Panc1 (cell line): Measurements from ENCODE around the gene ETV5. TPM values are rescaled to one million over a fixed set of nuclear protein-coding genes. Genes with fewer than 3 reads are reported as not detected.

Experiments
- ATAC-seq: fragments of 200-7000 bp; cut with Tn5 transposase; 2 replicates; pipeline ENCODE4 v1.9.1; 2020; ENCODE audit warnings: mild to moderate bottlenecking, moderate library complexity
- BruUV-seq: library from RNA; stranded (reverse); fragments of 400-500 nt; replicated peaks from 2 replicates; lab custom pipeline; 2021; lab: Mats Ljungman, UMichigan
- CTCF ChIA-PET: fragments of 300-600 bp; sonication (Branson Sonifier 250); formaldehyde crosslinking; loops from one replicate; lab custom pipeline; 2022; ENCODE audit warnings: antibody characterized with exemption; lab: Charles Lee
- POLR2A ChIA-PET: fragments of 300-600 bp; sonication (Branson Sonifier 250); formaldehyde crosslinking; loops from one replicate; lab custom pipeline; 2022; ENCODE audit warnings: antibody characterized with exemption; lab: Charles Lee
- DNase-seq: peaks from one replicate; pipeline ENCODE4 v3.0.0-alpha.2; 2010; ENCODE audit warnings: low read depth, low spot score
- H3K27ac ChIP-seq: 2 replicates; pipeline ENCODE4 v1.5.1; 2011; ENCODE audit warnings: mild to moderate bottlenecking, low read length, inconsistent platforms
- H3K27me3 ChIP-seq: fragments of 200-500 bp; sonication (Bioruptor generic); 2 replicates; pipeline ENCODE4 v1.6.0; 2014; ENCODE audit warnings: low read length, inconsistent platforms; ENCODE audit not compliant: control insufficient read depth, insufficient read depth
- H3K36me3 ChIP-seq: fragments of 200-500 bp; sonication (Bioruptor generic); 2 replicates; pipeline ENCODE4 v1.5.1; 2014; ENCODE audit warnings: inconsistent platforms, mild to moderate bottlenecking, low read length, moderate library complexity; ENCODE audit not compliant: control insufficient read depth, insufficient read depth
- H3K4me1 ChIP-seq: 2 replicates; pipeline ENCODE4 v1.5.1; 2011; ENCODE audit warnings: inconsistent platforms, mild to moderate bottlenecking, low read length, moderate library complexity; ENCODE audit not compliant: control insufficient read depth, insufficient read depth
- H3K4me3 ChIP-seq, 2 experiments: 2 replicates each; pipeline ENCODE4 v1.5.1; 2011 to 2012; ENCODE audit warnings: low read depth in 2 of 2, low read length in 2 of 2, mild to moderate bottlenecking in 2 of 2, inconsistent platforms in 1 of 2, moderate library complexity in 1 of 2
- H3K9me3 ChIP-seq: fragments of 200-500 bp; sonication (Bioruptor generic); 2 replicates; pipeline ENCODE4 v1.5.1; 2014; ENCODE audit warnings: low read depth, mild to moderate bottlenecking, inconsistent platforms, low read length, moderate library complexity; ENCODE audit not compliant: control insufficient read depth, insufficient read depth
- POLR2AphosphoS5 ChIP-seq: IDR thresholded peaks from 2 replicates; pipeline ENCODE4 v1.6.1; 2012; ENCODE audit warnings: mild to moderate bottlenecking, low read depth, low read length, moderate library complexity
- REST ChIP-seq, 2 experiments: IDR thresholded peaks; 2 replicates each; pipeline ENCODE4 v1.6.1; 2011 to 2012; ENCODE audit warnings: low read depth in 2 of 2, control low read depth in 1 of 2, low read length in 1 of 2, mild to moderate bottlenecking in 1 of 2, moderate library complexity in 1 of 2; ENCODE audit not compliant: insufficient read depth in 1 of 2
- SIN3A ChIP-seq: IDR thresholded peaks from 2 replicates; pipeline ENCODE4 v1.6.1; 2012; ENCODE audit warnings: low read depth, mild to moderate bottlenecking, low read length, moderate library complexity, borderline replicate concordance; ENCODE audit not compliant: insufficient read depth
- TCF7L2 ChIP-seq: IDR thresholded peaks from 2 replicates; pipeline ENCODE4 v1.6.1; 2011; ENCODE audit warnings: mild to moderate bottlenecking, low read depth, low read length, inconsistent platforms
- in situ Hi-C: cut with HindIII; loops from 2 replicates; pipeline ENCODE4 v1.10.0; 2016; ENCODE audit warnings: low sequenced_read_pairs, low pct_unique_long_range_greater_than_20kb
- intact Hi-C: fragments of 100-400 bp; cut with micrococcal nuclease; formaldehyde crosslinking; loops from one replicate; pipeline ENCODE4 v1.10.0; 2022; ENCODE audit not compliant: unreplicated experiment
- total RNA-seq: library from RNA; stranded (reverse); gene quantifications from one replicate; pipeline ENCODE4 v1.2.1, GENCODE V29; 2021; ENCODE audit not compliant: unreplicated experiment
- TF ChIP-seq, protein P1 (sequence below): fragments of 450-650 bp; IDR thresholded peaks from 2 replicates; pipeline ENCODE4 v1.5.1; 2017; ENCODE audit warnings: mild to moderate bottlenecking

Gene ETV5
- total RNA-seq, 1 experiment from 2014 or later: 79.3 TPM

- ChIA-PET POLR2A (no interaction called here), CTCF (interaction anchor here (0.6 kb wide), 2 partner anchors 10 to 119 kb away, joined by 3 to 7 read pairs; no protein-coding TSS in a partner anchor)
- H3K27ac ChIP-seq: peak overlapping the region; percentile 62
- intact Hi-C loops: no loop called here
- in situ Hi-C loops: no loop called here
- ATAC-seq: no peak
- no TSS peak for BruUV-seq
- H3K4me3 ChIP-seq: no peak overlapping the region
- H3K9me3 ChIP-seq: no peaks in the 10 kb centered on the region
- no peak for DNase-seq
- peaks cover 16% of the 10 kb centered on the region for H3K36me3 ChIP-seq
- no peaks in the 10 kb centered on the region for H3K27me3 ChIP-seq
- TF ChIP-seq, protein P1, sequence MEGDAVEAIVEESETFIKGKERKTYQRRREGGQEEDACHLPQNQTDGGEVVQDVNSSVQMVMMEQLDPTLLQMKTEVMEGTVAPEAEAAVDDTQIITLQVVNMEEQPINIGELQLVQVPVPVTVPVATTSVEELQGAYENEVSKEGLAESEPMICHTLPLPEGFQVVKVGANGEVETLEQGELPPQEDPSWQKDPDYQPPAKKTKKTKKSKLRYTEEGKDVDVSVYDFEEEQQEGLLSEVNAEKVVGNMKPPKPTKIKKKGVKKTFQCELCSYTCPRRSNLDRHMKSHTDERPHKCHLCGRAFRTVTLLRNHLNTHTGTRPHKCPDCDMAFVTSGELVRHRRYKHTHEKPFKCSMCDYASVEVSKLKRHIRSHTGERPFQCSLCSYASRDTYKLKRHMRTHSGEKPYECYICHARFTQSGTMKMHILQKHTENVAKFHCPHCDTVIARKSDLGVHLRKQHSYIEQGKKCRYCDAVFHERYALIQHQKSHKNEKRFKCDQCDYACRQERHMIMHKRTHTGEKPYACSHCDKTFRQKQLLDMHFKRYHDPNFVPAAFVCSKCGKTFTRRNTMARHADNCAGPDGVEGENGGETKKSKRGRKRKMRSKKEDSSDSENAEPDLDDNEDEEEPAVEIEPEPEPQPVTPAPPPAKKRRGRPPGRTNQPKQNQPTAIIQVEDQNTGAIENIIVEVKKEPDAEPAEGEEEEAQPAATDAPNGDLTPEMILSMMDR: no peak
- no peak for TF ChIP-seq SIN3A
- TF ChIP-seq POLR2AphosphoS5: no peak
- TF ChIP-seq TCF7L2: no peak
- no peak for TF ChIP-seq REST (IDR thresholded peaks at IDR 0.05; ENCODE audit: insufficient read depth in 1 of 2, low read depth in 2 of 2, low read length in 1 of 2)
- H3K4me1 ChIP-seq: peaks cover 42% of the 10 kb centered on the region
Observed at GRCh38 chr3:186098740-186099139, 10.1 kb downstream of the ETV5 start.

GRCh38 chr3:186097663-186098451, 11.0 kb downstream of the ETV5 start:
- Histone ChIP-seq H3K9me3 (no peaks in the 10 kb centered on the region), H3K27ac (peak overlapping the region; percentile 65), H3K4me1 (peaks cover 36% of the 10 kb centered on the region), H3K36me3 (peaks cover 16% of the 10 kb centered on the region), H3K4me3 (peak overlapping the region; percentile 31 to 51), H3K27me3 (no peaks in the 10 kb centered on the region)
- ChIA-PET CTCF (interaction anchor here (0.6 kb wide), 2 partner anchors 11 to 118 kb away, joined by 3 to 7 read pairs; no protein-coding TSS in a partner anchor), POLR2A (interaction anchor here (1.0 kb wide), 1 partner anchor 10 kb away, joined by 4 read pairs; no protein-coding TSS in a partner anchor)
- TF ChIP-seq SIN3A (0 out of 2 replicates have a peak, but pooled peaks have one; percentile 14), TCF7L2 (peak; percentile 24; the same call in 1 of the 2 replicates), REST (IDR thresholded peaks at IDR 0.05; ENCODE audit: insufficient read depth in 1 of 2, low read depth in 2 of 2, low read length in 1 of 2) (no peak), POLR2AphosphoS5 (no peak)
- ATAC-seq (peak; percentile 91), DNase-seq (no peak)
- intact Hi-C loops: no loop called here
- in situ Hi-C loops: no loop called here
- no TSS peak for BruUV-seq
